Stimulated activated CD8-positive, alpha-beta memory T cell treated with anti-CD3 and anti-CD28 coated beads, Interleukin-12 subunit alpha, Interleukin-12 subunit beta, amount 100 ng/mL, for 24 hours (primary cell): Measurements from ENCODE around the gene BLCAP.
"Not testable (repeated sequence)": the region's sequence is repeated elsewhere in the genome, so short reads cannot be mapped to it uniquely, and the experiment has no call there.

Source experiments
- DNase-seq: peaks from one replicate; pipeline ENCODE4 v3.0.0-alpha.2; 2020; ENCODE audit errors: extremely low read depth

BLCAP gene

DNA sequence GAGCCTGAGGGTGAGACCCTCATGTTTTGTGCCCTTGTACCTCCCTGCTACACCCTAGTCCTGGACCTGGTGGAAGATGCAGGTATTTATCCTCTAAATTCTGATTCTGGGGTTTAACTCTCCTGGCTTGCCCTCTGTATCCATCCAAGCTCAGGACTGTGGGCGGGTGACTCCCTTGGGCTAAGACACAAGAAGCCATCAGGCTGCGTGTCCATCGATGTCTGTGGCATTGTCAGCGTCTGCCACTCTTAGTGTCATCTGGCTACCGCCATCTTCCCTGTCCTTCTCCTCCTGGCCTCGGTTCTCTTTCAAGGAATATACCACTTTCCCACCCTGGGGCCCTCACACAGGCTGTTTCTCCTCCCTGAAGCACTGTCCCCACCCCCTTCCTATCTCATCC lies 28.9 kb upstream of the BLCAP start:
- DNase-seq = no peak

DNA sequence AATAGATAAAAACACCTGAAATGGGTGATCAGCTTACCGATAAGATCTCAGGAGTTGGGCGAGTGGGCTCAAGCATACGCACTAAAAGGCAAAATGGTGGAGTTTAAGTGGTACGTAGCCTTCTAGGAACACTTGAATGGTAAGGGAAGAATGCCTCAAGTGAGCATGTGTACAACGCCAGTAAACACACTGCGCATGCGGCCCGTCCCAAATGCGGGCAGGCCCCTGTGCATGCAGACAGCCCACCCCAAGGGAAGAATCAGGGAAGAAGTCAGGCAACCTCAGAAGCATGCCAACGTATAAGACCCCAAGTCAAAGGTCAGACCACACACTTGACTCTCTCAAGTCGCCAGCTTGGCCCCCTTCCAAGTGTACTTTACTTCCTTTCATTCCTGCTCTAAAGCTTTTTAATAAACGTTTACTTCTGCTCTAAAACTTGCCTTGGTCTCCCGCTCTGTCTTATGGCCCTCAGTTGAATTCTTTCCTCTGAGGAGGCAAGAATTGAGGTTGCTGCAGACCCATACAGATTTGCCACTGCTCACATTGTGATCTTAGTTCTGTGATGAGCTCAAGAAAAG lies 27.1 kb upstream of the BLCAP start:
- DNase-seq = not testable (repeated sequence)

DNA sequence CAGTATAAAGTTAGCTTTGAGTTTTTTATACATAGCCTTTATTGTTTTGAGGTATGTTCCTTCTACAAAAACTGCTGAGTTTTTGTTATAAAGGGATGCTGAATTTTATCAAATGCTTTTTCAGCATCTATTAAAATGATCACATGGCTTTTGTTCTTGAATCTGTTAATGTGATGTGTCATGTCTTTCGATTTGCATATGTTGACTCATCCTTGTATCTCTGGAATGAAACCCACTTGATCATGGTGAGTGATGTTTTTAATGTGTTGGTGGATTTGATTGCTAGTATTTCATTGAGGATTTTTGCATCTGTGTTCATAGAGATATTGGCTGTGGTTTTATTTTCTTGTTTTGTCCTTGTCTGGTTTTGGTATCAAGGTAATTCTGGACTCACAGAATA lies 24.7 kb upstream of the BLCAP start:
- no peak for DNase-seq

DNA sequence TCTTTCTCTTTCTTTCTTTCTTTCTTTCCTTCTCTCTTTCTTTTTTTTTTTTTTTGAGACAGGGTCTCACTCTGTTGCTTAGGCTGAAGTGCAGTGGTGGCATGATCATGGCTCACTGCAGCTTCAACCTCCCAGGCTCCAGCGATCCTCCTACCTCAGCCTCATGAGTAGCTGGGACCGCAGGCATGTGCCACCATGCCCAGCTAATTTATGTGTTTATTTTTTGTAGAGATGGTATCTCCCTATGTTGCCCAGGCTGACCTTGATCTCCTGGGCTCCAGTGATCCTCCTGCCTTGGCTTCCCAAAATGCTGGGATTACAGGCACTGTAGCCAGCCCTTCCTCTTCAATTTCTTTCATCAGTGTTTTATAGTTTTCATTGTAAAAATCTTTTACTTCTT lies 24.0 kb upstream of the BLCAP start:
- not testable (repeated sequence) for DNase-seq

DNA sequence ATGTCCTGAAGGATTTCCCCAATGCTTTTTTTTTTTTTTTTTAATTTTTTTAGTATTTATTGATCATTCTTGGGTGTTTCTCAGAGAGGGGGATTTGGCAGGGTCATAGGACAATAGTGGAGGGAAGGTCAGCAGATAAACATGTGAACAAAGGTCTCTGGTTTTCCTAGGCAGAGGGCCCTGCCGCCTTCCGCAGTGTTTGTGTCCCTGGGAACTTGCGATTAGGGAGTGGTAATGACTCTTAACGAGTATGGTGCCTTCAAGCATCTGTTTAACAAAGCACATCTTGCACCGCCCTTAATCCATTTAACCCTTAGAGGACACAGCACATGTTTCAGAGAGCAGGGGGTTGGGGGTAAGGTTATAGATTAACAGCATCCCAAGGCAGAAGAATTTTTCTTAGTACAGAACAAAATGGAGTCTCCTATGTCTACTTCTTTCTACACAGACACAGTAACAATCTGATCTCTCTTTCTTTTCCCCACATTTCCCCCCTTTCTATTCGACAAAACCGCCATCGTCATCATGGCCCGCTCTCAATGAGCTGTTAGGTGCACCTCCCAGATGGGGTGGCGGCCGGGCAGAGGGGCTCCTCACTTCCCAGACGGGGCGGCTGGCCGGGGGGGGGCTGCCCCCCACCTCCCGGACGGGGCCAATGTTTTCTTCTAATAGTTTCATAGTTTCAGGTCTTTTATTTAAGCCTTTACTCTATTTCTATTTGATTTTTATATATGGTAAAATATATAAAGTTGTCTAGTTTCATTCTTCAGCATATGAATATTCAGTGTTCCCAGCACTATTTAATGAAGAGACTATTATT lies 22.6 kb upstream of the BLCAP start:
- not testable (repeated sequence) for DNase-seq

DNA sequence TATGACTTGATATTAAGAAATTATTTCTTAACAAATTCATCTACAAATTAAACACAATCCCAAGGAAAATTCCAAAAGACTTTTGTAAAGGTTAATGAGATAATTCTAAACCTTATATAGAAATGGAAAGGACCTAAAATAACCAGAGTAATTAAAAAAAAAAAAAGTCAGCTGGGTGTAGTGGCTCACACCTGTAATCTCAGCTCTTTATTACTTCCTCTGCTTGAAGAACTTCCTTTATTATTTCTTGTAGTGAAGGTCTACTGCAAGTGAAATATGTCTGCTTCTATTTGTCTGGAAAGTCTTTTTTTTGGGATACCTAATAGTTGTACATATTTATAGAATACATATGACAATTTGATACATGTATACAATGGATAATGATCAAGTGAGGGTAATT lies 20.2 kb upstream of the BLCAP start:
- DNase-seq = no peak

DNA sequence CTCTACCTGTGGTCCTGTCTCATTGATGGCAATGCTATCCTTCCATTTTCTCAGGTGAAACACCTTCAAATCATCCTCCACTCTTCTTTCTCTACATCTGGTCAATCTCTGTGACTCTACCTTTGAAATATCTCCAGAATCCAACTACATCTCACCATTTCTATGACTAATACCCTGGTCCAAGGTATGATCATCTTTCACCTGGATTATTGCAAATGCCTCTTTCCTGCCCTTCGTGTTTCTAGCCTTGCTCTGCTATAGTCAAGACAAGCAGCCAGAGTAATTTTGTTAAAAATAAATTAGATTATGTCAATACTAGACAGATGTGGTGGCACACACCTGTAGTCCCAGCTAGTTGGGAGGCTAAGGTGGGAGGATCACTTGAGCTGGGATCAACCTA lies 17.8 kb upstream of the BLCAP start:
- DNase-seq = no peak

DNA sequence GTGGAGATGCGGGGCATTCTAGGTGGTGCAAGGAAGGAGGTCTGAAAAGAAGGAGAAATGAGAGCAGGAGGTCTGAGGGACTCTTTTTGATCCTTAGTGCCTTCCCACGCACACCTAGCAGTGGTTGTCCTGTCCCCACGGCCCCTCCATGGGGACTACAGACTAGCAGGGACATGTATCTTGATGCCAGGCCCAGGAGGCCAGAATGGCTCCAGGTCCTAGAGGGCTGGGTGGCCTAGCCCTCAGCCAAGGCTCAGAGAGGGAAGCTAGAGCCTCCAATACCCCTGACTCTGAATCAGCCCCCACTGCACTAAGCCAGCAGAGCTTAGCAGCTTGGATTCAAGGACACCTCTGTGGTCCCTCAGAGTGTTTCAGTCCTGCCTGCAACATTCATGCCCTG lies 16.7 kb upstream of the BLCAP start:
- DNase-seq = no peak

DNA sequence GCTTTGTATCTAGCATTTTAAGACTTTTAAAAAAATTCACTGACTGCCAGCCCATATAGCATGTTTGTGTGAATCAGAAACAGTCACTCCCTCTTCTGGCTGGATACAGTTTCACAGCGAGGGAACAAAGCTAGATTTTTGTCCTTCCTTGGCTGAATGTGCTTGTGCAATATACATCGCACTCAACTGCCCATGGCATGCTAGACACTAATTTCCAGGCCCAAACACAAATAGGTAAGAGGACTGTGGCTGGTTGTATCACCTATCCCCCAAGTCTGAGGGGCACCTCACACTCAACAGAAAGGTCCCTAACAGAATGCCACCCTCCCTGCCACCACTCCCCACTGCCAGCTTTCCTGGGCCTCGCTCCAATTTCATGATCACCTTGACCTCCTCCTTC lies 16.2 kb upstream of the BLCAP start:
- no peak for DNase-seq

DNA sequence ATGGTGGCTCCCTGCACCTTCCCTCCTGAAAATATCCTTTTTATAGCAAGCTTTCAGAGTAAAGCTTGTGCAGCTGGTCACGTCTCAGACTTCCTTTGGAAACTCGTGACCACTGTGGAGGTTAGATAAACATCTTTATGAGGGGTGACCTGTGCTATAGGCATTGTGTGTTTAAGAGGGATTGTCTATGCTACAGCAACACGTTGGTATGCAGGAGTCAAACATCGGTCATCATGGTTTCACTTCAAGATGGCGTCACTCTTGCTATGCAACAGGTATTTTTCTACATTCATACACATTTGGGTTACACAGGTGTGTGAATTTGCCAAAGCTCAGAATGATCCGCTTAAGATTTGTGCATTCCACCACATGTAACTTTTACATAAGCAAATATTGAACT lies 14.6 kb upstream of the BLCAP start:
- DNase-seq = no peak

DNA sequence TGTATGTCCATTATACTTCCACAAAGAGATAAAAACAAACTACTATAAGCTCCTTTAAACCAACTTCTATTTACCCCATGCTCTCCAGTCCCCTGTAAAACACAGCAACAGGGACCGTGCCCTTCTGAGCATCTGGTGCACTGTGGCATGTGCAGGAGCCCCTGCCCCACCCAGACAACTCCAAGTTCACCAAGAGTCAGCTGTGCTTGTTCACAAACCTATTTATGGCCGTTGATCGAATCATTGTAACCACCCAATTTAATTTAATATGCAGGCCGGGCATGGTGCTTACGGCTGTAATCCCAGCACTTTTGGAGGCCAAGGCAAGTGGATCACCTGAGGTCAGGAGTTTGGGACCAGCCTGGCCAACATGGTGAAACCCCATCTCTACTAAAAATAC lies 13.7 kb upstream of the BLCAP start:
- no peak for DNase-seq

DNA sequence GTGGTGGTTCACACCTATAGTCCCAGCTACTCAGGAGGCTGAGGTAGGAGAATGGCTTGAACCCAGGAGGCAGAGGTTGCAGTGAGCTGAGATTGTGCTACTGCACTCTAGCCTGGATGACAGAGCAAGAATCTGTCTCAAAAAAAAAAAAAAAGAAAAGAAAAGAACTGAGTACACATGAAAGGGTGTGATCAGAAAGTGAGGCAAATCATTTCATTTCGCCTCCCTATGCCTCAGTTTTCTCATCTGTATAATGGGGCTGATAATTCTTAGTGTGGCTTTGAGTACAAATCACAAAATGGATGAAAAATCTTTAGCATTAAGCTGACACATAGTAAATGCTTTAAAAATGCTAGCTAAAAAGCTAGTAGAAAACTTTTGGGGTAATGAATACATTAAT lies 13.2 kb upstream of the BLCAP start:
- DNase-seq = not testable (repeated sequence)

DNA sequence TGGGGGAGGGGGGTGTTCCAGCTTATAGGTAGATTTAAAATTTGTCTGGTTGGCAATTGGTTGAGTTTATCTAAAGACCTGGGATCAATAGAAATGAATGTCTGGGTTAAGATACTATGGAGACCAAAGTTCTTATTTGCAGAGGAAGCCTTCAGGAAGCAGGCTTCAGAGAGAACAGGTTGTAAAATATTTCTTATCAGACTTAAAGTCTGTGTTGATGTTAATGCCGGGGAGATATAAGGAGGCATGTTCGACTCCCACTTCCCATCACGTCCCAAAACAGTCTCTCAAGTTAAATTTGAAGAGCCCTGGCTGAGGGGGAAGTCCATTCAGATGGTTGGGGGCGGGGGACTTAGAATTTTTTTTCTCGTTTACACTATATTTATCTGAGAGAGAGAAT lies 12.3 kb upstream of the BLCAP start:
- no peak for DNase-seq

DNA sequence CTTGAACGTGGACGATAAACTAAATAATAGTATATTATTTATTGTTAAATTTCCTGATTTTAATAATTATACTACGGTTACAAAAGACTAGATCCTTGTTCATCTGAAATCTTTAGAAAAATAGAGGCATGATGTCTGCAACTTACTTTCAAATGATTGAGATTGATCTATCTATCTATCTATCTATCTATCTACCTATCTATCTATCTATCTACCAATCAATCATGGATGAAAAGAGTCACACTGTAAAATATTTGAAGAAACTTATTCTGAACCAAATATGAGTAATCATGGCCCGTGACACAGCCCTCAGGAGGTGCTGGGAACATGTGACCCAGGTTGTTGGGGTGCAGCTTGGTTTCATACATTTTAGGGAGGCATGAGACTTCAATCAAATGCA lies 11.7 kb upstream of the BLCAP start:
- no peak for DNase-seq

DNA sequence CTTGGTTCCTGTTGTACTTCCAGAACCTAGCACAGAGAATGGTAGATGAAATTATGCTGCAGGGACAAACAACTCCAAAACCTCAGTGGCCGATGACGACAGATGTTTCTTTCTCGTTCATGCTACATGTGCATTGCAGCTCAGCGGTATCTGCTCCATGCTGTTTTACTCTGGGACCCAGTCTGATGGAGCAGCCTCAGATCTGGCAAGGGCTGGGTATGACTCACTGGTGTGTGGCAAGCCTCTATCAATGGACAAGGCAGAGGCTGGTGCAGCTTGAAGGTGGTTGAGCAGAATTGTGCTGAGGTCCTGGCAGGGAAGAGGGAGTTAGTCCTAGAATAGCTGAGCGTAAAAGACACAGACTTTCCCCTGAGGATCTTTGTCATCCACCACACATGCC lies 10.3 kb upstream of the BLCAP start:
- DNase-seq = no peak

DNA sequence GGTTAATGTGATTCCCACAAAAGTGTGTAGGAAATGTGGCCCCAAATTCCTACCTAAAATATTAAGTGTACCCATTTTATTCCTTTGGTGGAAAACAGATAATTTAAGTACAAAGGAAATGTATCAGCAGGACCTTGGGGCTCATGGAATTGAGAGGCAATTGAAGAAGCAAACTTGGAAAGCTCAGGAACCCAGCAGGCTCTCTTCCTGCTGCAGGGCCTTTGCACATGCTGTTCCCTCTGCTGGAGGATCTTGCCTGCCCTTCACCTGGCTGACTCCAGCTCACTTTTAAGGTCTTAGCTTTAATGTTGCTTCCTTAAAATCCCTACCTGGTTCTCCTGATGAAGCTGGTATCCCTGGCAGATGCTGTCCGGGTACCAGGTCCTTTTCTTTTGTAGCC lies 9.8 kb upstream of the BLCAP start:
- no peak for DNase-seq

DNA sequence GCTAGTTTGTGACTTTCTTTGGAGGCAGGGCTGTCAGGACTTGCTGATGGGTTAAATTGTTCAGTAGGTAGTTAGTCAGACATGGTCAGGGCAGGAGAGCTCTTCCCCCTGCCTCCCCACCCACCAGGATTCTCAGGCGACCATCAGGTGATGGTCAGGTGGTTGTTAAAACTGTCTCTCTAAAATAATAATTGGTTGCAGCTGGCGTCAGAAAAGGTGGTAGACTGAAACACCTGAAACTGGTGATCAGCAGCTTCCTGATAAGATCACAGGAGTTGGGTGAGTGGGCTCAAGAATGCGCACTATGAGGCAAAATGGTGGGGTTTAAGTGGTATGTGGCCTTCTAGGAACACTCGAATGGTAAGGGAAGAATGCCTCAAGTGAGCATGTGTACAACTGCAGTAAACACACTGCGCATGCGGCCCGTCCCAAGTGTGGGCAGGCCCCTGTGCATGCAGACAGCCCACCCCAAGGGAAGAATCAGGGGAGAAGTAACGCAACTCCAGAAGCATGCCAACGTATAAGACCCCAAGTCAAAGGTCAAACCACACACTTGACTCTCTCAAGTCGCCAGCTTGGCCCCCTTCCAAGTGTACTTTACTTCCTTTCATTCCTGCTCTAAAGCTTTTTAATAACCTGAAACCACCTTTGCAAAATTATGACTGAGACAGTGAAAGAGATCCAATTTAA lies 7.9 kb upstream of the BLCAP start:
- DNase-seq = no peak

DNA sequence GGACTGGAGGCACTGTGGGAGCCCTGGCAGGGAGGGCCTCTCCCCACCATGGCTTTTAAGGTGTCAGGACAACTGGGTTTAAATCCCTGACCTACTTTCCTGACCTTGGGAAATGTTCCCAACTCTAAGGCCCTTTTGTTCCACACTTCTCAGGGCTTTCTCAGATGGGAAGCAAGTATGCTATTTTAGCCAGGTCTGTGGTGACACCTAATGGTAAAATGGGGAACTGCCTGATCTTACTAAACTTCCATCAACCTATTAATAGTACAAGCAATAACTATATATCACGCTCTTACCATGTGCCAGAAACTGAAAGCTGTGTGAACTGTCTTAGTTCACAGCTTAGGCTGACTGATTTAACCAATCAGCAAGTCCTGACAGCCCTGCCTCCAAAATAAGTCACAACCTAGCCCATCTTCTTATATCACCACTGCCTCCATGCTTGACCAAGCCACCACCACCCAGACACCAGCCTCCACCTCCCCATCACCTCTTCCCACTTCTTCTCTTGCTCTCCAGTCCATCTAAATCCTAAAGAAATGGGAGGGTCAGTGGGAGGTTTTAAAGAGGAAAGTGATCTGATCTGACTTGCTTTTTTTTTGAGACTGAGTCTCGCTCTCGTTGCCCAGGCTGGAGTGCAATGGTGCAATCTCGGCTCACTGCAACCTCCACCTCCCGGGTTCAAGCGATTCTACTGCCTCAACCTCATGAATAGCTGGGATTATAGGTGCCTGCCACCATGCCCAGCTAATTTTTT lies 6.9 kb upstream of the BLCAP start:
- DNase-seq = no peak

DNA sequence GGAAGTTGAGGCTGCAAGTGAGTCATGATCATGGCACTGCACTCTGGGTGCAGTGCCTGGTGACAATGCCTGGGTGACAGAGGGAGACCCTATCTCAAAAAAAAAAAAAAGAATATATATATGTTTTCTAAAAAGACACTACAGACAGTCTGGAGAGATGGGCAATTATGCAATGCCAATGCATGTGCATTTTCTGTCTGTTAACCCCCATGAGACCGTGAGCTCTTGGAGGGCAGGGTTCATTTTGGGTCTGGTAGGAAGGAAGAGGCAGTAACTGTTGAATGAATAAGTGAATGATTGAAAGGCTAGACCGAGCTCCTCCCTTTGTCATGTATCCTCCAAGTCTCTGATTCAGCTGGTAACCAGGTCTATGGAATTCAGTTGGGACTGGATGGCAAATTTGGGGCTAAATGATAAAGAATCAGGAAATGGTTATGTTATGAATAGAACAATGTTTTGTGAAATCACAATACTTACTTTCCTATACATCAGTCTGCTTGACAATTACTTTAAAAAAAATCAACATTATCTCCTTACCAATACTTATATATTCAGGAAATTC lies 5.6 kb upstream of the BLCAP start:
- DNase-seq = no peak

DNA sequence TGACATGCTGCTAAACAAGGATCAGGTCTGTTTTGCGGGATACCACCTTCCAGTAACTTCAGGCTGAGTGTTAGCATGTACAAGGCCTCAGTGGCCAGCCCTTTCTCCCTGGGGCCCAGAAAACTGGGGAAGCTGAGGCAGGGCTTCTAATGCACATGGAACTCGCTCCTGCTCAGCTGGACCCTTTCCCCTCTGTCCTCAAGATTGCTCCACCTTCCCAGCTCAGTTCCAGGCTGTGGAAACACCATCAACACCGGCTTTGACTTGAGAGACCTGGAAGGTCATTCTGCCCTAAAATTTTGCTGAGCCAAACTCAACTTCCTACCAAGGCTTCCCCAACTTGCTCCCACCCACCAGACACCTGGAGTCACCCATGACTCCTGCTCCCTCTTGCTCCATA lies 4.2 kb upstream of the BLCAP start:
- DNase-seq = no peak

DNA sequence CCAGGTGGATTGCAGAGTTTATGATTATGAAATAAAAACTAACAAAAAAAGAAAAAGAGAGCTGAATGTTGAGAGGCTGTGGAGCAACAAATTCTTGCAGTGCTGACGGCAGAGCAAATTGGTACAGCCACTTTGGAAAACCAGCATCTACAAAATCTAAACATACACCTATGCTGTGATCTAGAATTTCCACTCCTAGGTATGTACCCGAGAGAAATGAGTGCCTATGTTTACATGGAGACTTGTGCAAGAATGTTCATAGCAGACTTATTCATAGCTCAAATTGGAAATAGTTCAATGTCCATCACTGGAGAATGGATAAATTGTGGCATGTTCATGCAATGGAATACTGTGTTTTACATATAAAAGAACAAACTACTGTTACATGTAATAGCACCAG lies 3.0 kb upstream of the BLCAP start:
- DNase-seq = no peak

DNA sequence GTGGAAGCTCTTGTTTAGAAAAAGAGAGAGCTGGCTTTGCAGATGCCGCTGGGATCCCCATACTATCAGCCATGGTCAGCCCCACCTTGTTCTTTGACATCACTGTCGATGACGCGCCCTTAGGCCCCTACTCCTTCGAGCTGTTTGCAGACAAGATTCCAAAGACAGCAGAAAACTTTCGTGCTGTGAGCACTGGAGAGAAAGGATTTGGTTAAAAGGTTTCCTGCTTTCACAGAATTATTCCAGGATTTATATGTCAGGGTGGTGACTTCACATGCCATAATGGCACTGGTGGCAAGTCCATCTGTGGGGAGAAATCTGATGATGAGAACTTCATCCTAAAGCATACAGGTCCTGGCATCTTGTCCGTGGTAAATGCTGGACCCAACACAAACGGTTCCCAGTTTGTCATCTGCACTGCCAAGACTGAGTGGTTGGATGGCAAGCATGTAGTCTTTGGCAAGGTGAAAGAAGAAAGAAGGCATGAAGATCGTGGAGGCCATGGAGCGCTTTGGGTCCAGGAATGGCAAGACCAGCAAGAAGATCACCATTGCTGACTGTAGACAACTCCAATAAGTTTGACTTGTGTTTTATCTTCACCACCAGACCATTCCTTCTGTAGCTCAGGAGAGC lies 2.4 kb upstream of the BLCAP start:
- DNase-seq = no peak
